Transverse colon (tissue), 4 donors: Measurements from ENCODE around the gene NLGN1.

Source experiments
- EP300 ChIP-seq: sonication (generic); formaldehyde crosslinking; IDR thresholded peaks from one replicate; pipeline ENCODE4 v1.6.1; 2017; ENCODE audit warnings: antibody characterized with exemption, low read depth
- POLR2A ChIP-seq: fragments of 450-650 bp; IDR thresholded peaks from one replicate; pipeline ENCODE4 v1.6.1; 2016; ENCODE audit warnings: antibody characterized with exemption, mild to moderate bottlenecking, moderate library complexity
- POLR2AphosphoS5 ChIP-seq, 3 donors: sonication (generic); formaldehyde crosslinking; IDR thresholded peaks; one replicate each; pipeline ENCODE4 v1.6.1; 2016; ENCODE audit warnings: antibody characterized with exemption in 3 of 3
- TF ChIP-seq, protein P1 (sequence below), 5 experiments: fragments of 200-600 bp in 3 of 5; fragments of 450-650 bp in 2 of 5; sonication (generic) in 3 of 5; IDR thresholded peaks; 1 replicate in 2 of 5; 2 replicates in 3 of 5; pipeline ENCODE4 v1.5.1; 2016 to 2017; ENCODE audit warnings: antibody characterized with exemption in 5 of 5, inconsistent platforms in 3 of 5, mild to moderate bottlenecking in 2 of 5, moderate library complexity in 1 of 5

GRCh38 chr3:173699353-173699752 lies 301.8 kb downstream of the NLGN1 start:
- TF ChIP-seq POLR2AphosphoS5 (IDR thresholded peaks at IDR 0.05) (no peak), POLR2A (no peak), EP300 (no peak)
- TF ChIP-seq, protein P1, sequence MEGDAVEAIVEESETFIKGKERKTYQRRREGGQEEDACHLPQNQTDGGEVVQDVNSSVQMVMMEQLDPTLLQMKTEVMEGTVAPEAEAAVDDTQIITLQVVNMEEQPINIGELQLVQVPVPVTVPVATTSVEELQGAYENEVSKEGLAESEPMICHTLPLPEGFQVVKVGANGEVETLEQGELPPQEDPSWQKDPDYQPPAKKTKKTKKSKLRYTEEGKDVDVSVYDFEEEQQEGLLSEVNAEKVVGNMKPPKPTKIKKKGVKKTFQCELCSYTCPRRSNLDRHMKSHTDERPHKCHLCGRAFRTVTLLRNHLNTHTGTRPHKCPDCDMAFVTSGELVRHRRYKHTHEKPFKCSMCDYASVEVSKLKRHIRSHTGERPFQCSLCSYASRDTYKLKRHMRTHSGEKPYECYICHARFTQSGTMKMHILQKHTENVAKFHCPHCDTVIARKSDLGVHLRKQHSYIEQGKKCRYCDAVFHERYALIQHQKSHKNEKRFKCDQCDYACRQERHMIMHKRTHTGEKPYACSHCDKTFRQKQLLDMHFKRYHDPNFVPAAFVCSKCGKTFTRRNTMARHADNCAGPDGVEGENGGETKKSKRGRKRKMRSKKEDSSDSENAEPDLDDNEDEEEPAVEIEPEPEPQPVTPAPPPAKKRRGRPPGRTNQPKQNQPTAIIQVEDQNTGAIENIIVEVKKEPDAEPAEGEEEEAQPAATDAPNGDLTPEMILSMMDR (IDR thresholded peaks at IDR 0.05), result no peak
